ENCODE results near the gene INCENP.

- TF ChIP-seq CTCF (IDR thresholded peaks at IDR 0.05) (no peak), POLR2A (IDR thresholded peaks at IDR 0.05) (no peak)
Measured at GRCh38 chr11:62132689-62133293, 9.0 kb downstream of the INCENP start.

Measured in right lobe of liver (tissue), 4 donors.